Measurements from ENCODE around the gene CFAP20. TPM values are rescaled to one million over a fixed set of nuclear protein-coding genes. Genes with fewer than 3 reads are reported as not detected.

CFAP20 gene
- total and polyA plus RNA-seq, 2 experiments from 2014 or later: 71.6 to 74.6 TPM

DNA sequence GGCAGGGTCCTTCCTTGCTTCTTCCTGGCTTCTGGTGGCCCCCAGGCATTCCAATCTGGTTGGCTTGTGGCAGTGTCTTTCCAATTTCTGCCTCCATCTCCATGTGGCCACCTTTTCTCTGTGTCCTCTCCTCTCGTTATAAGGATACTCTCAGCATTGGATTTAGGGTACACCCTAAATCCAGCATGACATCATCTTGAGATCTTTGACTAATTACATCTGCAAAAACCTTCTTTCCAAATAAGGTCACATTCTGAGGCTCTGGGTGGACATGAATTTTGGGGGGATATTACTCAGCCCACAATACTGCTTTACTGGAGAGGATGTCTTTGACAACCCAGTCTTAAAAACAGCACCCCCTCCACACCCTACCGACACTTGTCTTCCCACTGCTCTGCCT is 18.9 kb upstream of the CFAP20 start:
- H3K36me3 ChIP-seq (replicated peaks; ENCODE audit: insufficient read depth, low read depth): no peaks in the 10 kb centered on the region
- no peaks in the 10 kb centered on the region for H3K4me1 ChIP-seq (ENCODE audit: insufficient read depth)
- TF ChIP-seq EZH2phosphoT487 (IDR thresholded peaks at IDR 0.05; ENCODE audit: low read depth, severe bottlenecking, unreplicated experiment) (no peak), EZH2 (IDR thresholded peaks at IDR 0.05; ENCODE audit: borderline replicate concordance) (no peak)
- TF ChIP-seq, protein P1, sequence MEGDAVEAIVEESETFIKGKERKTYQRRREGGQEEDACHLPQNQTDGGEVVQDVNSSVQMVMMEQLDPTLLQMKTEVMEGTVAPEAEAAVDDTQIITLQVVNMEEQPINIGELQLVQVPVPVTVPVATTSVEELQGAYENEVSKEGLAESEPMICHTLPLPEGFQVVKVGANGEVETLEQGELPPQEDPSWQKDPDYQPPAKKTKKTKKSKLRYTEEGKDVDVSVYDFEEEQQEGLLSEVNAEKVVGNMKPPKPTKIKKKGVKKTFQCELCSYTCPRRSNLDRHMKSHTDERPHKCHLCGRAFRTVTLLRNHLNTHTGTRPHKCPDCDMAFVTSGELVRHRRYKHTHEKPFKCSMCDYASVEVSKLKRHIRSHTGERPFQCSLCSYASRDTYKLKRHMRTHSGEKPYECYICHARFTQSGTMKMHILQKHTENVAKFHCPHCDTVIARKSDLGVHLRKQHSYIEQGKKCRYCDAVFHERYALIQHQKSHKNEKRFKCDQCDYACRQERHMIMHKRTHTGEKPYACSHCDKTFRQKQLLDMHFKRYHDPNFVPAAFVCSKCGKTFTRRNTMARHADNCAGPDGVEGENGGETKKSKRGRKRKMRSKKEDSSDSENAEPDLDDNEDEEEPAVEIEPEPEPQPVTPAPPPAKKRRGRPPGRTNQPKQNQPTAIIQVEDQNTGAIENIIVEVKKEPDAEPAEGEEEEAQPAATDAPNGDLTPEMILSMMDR (IDR thresholded peaks at IDR 0.05; ENCODE audit: poor library complexity): no peak
- H3K9me3 ChIP-seq (ENCODE audit: low read depth): no peaks in the 10 kb centered on the region
- no peak overlapping the region for H3K4me2 ChIP-seq
- 92% methylated on average over 2 of the region's 2 CpGs for WGBS (ENCODE audit: low lambda C conversion rate, missing lambda C conversion rate)
- H3K27me3 ChIP-seq: no peaks in the 10 kb centered on the region
- no peak overlapping the region for H2AFZ ChIP-seq
- H3K79me2 ChIP-seq: no peaks in the 10 kb centered on the region
- DNase-seq (ENCODE audit: low spot score): no peak
- H3K4me3 ChIP-seq: no peak overlapping the region
- no peaks in the 10 kb centered on the region for H4K20me1 ChIP-seq (ENCODE audit: insufficient read depth, poor library complexity, severe bottlenecking)
- no peak overlapping the region for H3K27ac ChIP-seq
- no peaks in the 10 kb centered on the region for H3K9me2 ChIP-seq (replicated peaks; ENCODE audit: insufficient read depth)

- TF ChIP-seq EZH2phosphoT487 (IDR thresholded peaks at IDR 0.05; ENCODE audit: low read depth, severe bottlenecking, unreplicated experiment) (no peak), EZH2 (IDR thresholded peaks at IDR 0.05; ENCODE audit: borderline replicate concordance) (no peak)
- TF ChIP-seq, protein P1 (IDR thresholded peaks at IDR 0.05; ENCODE audit: poor library complexity): no peak
- Histone ChIP-seq H3K79me2 (no peaks in the 10 kb centered on the region), H3K4me1 (ENCODE audit: insufficient read depth) (no peaks in the 10 kb centered on the region), H3K4me3 (no peak overlapping the region), H3K36me3 (replicated peaks; ENCODE audit: insufficient read depth, low read depth) (no peaks in the 10 kb centered on the region), H4K20me1 (ENCODE audit: insufficient read depth, poor library complexity, severe bottlenecking) (no peaks in the 10 kb centered on the region), H3K27ac (no peak overlapping the region), H3K9me2 (replicated peaks; ENCODE audit: insufficient read depth) (no peaks in the 10 kb centered on the region), H2AFZ (no peak overlapping the region), H3K4me2 (no peak overlapping the region), H3K27me3 (no peaks in the 10 kb centered on the region), H3K9me3 (ENCODE audit: low read depth) (peaks cover 3% of the 10 kb centered on the region)
- DNase-seq (ENCODE audit: low spot score): no peak
Measured at GRCh38 chr16:58138852-58139251, 9.7 kb upstream of the CFAP20 start.

GRCh38 chr16:58137581-58137980 is 8.4 kb upstream of the CFAP20 start:
- TF ChIP-seq EZH2phosphoT487 (IDR thresholded peaks at IDR 0.05; ENCODE audit: low read depth, severe bottlenecking, unreplicated experiment) (no peak), EZH2 (IDR thresholded peaks at IDR 0.05; ENCODE audit: borderline replicate concordance) (no peak)
- TF ChIP-seq, protein P1 (IDR thresholded peaks at IDR 0.05; ENCODE audit: poor library complexity): no peak
- Histone ChIP-seq H3K4me2 (no peak overlapping the region), H3K9me2 (replicated peaks; ENCODE audit: insufficient read depth) (no peaks in the 10 kb centered on the region), H3K4me1 (ENCODE audit: insufficient read depth) (no peaks in the 10 kb centered on the region), H3K36me3 (replicated peaks; ENCODE audit: insufficient read depth, low read depth) (no peaks in the 10 kb centered on the region), H2AFZ (no peak overlapping the region), H4K20me1 (ENCODE audit: insufficient read depth, poor library complexity, severe bottlenecking) (no peaks in the 10 kb centered on the region), H3K9me3 (ENCODE audit: low read depth) (peaks cover 3% of the 10 kb centered on the region), H3K27ac (no peak overlapping the region), H3K79me2 (no peaks in the 10 kb centered on the region), H3K27me3 (no peaks in the 10 kb centered on the region), H3K4me3 (no peak overlapping the region)
- no peak for DNase-seq (ENCODE audit: low spot score)
- 91% methylated on average over 2 of the region's 2 CpGs for WGBS (ENCODE audit: low lambda C conversion rate, missing lambda C conversion rate)

GRCh38 chr16:58128711-58129096 is 477 bp downstream of the CFAP20 start:
- H2AFZ ChIP-seq: peak overlapping the region; percentile 58
- H3K79me2 ChIP-seq: peaks cover 51% of the 10 kb centered on the region
- peak overlapping the region; percentile 91 for H3K4me2 ChIP-seq
- H4K20me1 ChIP-seq (ENCODE audit: insufficient read depth, poor library complexity, severe bottlenecking): peaks cover 46% of the 10 kb centered on the region
- no peaks in the 10 kb centered on the region for H3K9me2 ChIP-seq (replicated peaks; ENCODE audit: insufficient read depth)
- H3K9me3 ChIP-seq (ENCODE audit: low read depth): no peaks in the 10 kb centered on the region
- peaks cover 26% of the 10 kb centered on the region for H3K4me1 ChIP-seq (ENCODE audit: insufficient read depth)
- WGBS (ENCODE audit: low lambda C conversion rate, missing lambda C conversion rate): 5% methylated on average over 4 of the region's 25 CpGs
- H3K27me3 ChIP-seq: no peaks in the 10 kb centered on the region
- DNase-seq (ENCODE audit: low spot score): peak; percentile 47
- H3K36me3 ChIP-seq (replicated peaks; ENCODE audit: insufficient read depth, low read depth): no peaks in the 10 kb centered on the region
- TF ChIP-seq EZH2phosphoT487 (IDR thresholded peaks at IDR 0.05; ENCODE audit: low read depth, severe bottlenecking, unreplicated experiment): no peak
- TF ChIP-seq, protein P1 (IDR thresholded peaks at IDR 0.05; ENCODE audit: poor library complexity): no peak
- no peak for TF ChIP-seq EZH2 (IDR thresholded peaks at IDR 0.05; ENCODE audit: borderline replicate concordance)
- peak overlapping the region; percentile 93 for H3K27ac ChIP-seq
- H3K4me3 ChIP-seq: peak overlapping the region; percentile 59
